Pancreas (tissue), 10 donors: ENCODE data around the gene FAHD1. TPM values are rescaled to one million over a fixed set of nuclear protein-coding genes. Genes with fewer than 3 reads are reported as not detected.
A peak's percentile ranks its signal among the peaks of the same experiment; 100 is the strongest.

Source experiments
- ATAC-seq, 4 donors: fragments of 200-7000 bp; cut with Tn5 transposase; one replicate each; pipeline versions ENCODE4 v1.8.0 to v1.9.1; 2020; ENCODE audit warnings: mild to moderate bottlenecking in 4 of 4, moderate library complexity in 4 of 4
- DNase-seq, 6 donors: peaks; one replicate each; pipeline ENCODE4 v3.0.0-alpha.2; 2020
- FAIRE-seq: peaks from 2 replicates; lab custom pipeline; 2012; peaks lifted over from hg19 to GRCh38; lab: Jason Lieb, UNC
- H3K27ac ChIP-seq, 4 donors: fragments of 200-600 bp; sonication (generic); 1 replicate in 3 of 4; 2 replicates in 1 of 4; pipeline versions ENCODE4 v1.5.0 to v1.8.0; 2020
- H3K27me3 ChIP-seq, 4 donors: fragments of 200-600 bp; one replicate each; pipeline ENCODE4 v1.8.0; 2021
- H3K36me3 ChIP-seq, 3 donors: fragments of 200-600 bp; sonication (generic) in 1 of 3; one replicate each; pipeline versions ENCODE4 v1.5.0 to v1.8.0; 2020 to 2021
- H3K4me1 ChIP-seq, 3 donors: fragments of 200-600 bp; one replicate each; pipeline ENCODE4 v1.8.0; 2021
- H3K4me3 ChIP-seq, 4 donors: fragments of 200-600 bp; sonication (generic) in 2 of 4; one replicate each; pipeline versions ENCODE4 v1.5.0 to v1.8.0; 2020 to 2021
- H3K9me3 ChIP-seq, 4 donors: fragments of 200-600 bp; one replicate each; pipeline ENCODE4 v1.8.0; 2021
- CTCF ChIP-seq, 4 donors: fragments of 200-600 bp; sonication (generic) in 3 of 4; IDR thresholded peaks; one replicate each; pipeline versions ENCODE4 v1.5.0 to v1.8.0; 2021; ENCODE audit warnings: antibody characterized with exemption in 4 of 4
- WGBS, 2 donors: extraction: QIAGEN DNeasy Blood & Tissue Kit; methylation state at CpG; one replicate each; pipeline ENCODE4 v1.1.7; 2013; 5-methylcytosine and 5-hydroxymethylcytosine counted together
- intact Hi-C, 3 donors: fragments of 100-400 bp; cut with DNase I; formaldehyde crosslinking; loops; one replicate each; pipeline versions ENCODE4 v1.11.1 to v1.14.2; 2022
- polyA plus RNA-seq, 2 donors: library from polyadenylated mRNA; stranded (reverse); fragments of 200-250 nt; gene quantifications; one replicate each; pipeline ENCODE4 v1.2.3, GENCODE V29; 2013
- total RNA-seq, 6 donors: library from RNA; stranded (reverse); fragmentation: NEBNext Ultra II Directional in 4 of 6; extraction: Animal tissue kit (Norgen Biotek cat#: 25700) in 4 of 6; gene quantifications; one replicate each; pipeline versions ENCODE4 v1.2.1 to v1.2.4, GENCODE V29; 2021 to 2023
- donor health status: healthy with polysubstance abuse.
- donor health status: DM: no; HTN: no; CAD: no; lungs with moderate emphysema.
- donor health status: DM: no; HTN: no; CAD: no.
- donor health status: control.
- donor health status: control.
- donor health status: Bipolar disorder and iron deficiency.
- donor health status: DM: yes; HTN: yes; CAD: no.
- donor health status: DM: no; HTN: no; CAD: no.
- donor health status: DM: no; HTN: no; CAD: no.
- donor health status: DM: yes; HTN: yes; CAD: no.

The FAHD1 gene
- total and polyA plus RNA-seq, 8 donors = 5.1 to 14.4 (median 12.2) TPM

GRCh38 chr16:1816396-1817275 lies 10.4 kb upstream of the FAHD1 start:
- Histone ChIP-seq H3K27ac (no peak overlapping the region), H3K36me3 (peaks cover 3 to 26% (median 12%) of the 10 kb centered on the region in 3 donors), H3K9me3 (no peaks in the 10 kb centered on the region), H3K4me3 (no peak overlapping the region), H3K4me1 (no peaks in the 10 kb centered on the region), H3K27me3 (no peaks in the 10 kb centered on the region)
- DNase-seq (peak in 1 of 6 donors; percentile 70), ATAC-seq (no peak), FAIRE-seq (no peak)
- TF ChIP-seq CTCF (IDR thresholded peaks at IDR 0.05) = no peak
- WGBS, 2 donors = 92 to 95% methylated on average over 39 to 40 of the region's 40 CpGs
- intact Hi-C loops = no loop called here

- no peak for DNase-seq
Measured at GRCh38 chr16:1817276-1817589, 9.8 kb upstream of the FAHD1 start.

GRCh38 chr16:1817716-1818115 lies 9.3 kb upstream of the FAHD1 start:
- ATAC-seq (no peak), FAIRE-seq (no peak), DNase-seq (peak in 2 of 6 donors; percentile 51 to 78)
- H3K27me3 ChIP-seq = no peaks in the 10 kb centered on the region
- H3K9me3 ChIP-seq = no peaks in the 10 kb centered on the region
- no peaks in the 10 kb centered on the region for H3K4me1 ChIP-seq
- H3K36me3 ChIP-seq = peaks cover 3 to 37% (median 18%) of the 10 kb centered on the region in 3 donors
- 90 to 91% methylated on average over 17 of the region's 17 CpGs for WGBS, 2 donors
- no peak overlapping the region for H3K27ac ChIP-seq
- H3K4me3 ChIP-seq = no peak overlapping the region
- TF ChIP-seq CTCF (IDR thresholded peaks at IDR 0.05) = no peak
- intact Hi-C loops = no loop called here

More at GRCh38 chr16:1817276-1817589, 9.8 kb upstream of the FAHD1 start:
- Histone ChIP-seq H3K9me3 (no peaks in the 10 kb centered on the region), H3K27ac (no peak overlapping the region), H3K36me3 (peaks cover 3 to 32% (median 17%) of the 10 kb centered on the region in 3 donors), H3K27me3 (no peaks in the 10 kb centered on the region), H3K4me1 (no peaks in the 10 kb centered on the region), H3K4me3 (no peak overlapping the region)
- no peak for TF ChIP-seq CTCF (IDR thresholded peaks at IDR 0.05)
- 92 to 95% methylated on average over 9 of the region's 9 CpGs for WGBS, 2 donors
- FAIRE-seq (no peak), ATAC-seq (no peak)
- intact Hi-C loops = no loop called here

DNA sequence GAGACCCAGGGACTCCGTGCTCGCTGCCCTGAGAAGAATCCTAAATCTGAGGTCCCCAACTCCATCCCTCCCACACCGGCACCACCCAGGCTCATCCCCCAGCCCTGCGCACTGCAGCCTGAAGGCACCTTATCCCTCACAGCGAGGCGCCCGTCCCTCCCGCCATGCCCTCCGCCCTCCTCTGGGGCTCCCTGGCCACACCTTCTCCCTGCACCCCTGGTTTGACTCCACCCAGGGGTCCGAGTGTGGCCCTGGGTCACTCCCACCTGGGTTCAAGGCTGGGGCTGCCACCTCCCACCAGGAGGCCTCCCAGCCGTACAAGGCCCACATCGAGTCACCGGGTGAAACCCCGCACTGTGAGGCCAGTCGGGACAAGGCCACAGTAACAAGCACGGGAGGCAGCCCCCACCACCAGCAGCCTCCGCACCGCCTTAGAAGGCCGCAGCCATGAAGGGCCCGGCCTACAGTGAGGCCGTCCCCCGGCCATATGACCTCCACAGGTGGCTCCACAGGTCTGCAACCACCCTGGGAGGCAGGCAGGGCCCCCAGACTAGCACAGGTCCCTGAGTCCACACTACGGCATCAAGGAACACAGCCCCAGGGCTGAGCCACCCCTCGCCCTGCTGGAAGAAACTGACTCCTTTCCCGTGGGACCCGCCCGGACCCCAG lies 8.7 kb upstream of the FAHD1 start:
- ATAC-seq (no peak), FAIRE-seq (no peak), DNase-seq (no peak)
- no peaks in the 10 kb centered on the region for H3K27me3 ChIP-seq
- no peaks in the 10 kb centered on the region for H3K9me3 ChIP-seq
- 94 to 95% methylated on average over 23 to 27 of the region's 27 CpGs for WGBS, 2 donors
- H3K27ac ChIP-seq = no peak overlapping the region
- TF ChIP-seq CTCF (IDR thresholded peaks at IDR 0.05) = no peak
- intact Hi-C loops = no loop called here
- no peak overlapping the region for H3K4me3 ChIP-seq
- H3K36me3 ChIP-seq = peaks cover 3 to 38% (median 18%) of the 10 kb centered on the region in 3 donors
- no peaks in the 10 kb centered on the region for H3K4me1 ChIP-seq
